GM19193 (cell line): ENCODE measurements around the gene NDEL1.

ENCODE experiments used
- POLR2A ChIP-seq: IDR thresholded peaks from 4 replicates; pipeline ENCODE4 v1.6.1; 2011; ENCODE audit not compliant: insufficient read depth, insufficient read length; ENCODE audit errors: extremely low read depth

Gene NDEL1

GRCh38 chr17:8479431-8479947 lies 43.8 kb downstream of the NDEL1 start:
- TF ChIP-seq POLR2A = no peak

GRCh38 chr17:8480011-8480976 lies 44.6 kb downstream of the NDEL1 start:
- no peak for TF ChIP-seq POLR2A

- TF ChIP-seq POLR2A = no peak
Observed at GRCh38 chr17:8481089-8481488, 45.4 kb downstream of the NDEL1 start.

GRCh38 chr17:8481703-8482102 lies 46.0 kb downstream of the NDEL1 start:
- no peak for TF ChIP-seq POLR2A

GRCh38 chr17:8482546-8482945 lies 46.9 kb downstream of the NDEL1 start:
- no peak for TF ChIP-seq POLR2A

GRCh38 chr17:8484465-8484864 lies 48.8 kb downstream of the NDEL1 start:
- TF ChIP-seq POLR2A = no peak

- no peak for TF ChIP-seq POLR2A
Observed at GRCh38 chr17:8485491-8485890, 49.8 kb downstream of the NDEL1 start.

- TF ChIP-seq POLR2A = no peak
Observed at GRCh38 chr17:8487130-8487645, 51.5 kb downstream of the NDEL1 start.

GRCh38 chr17:8487743-8488142 lies 52.1 kb downstream of the NDEL1 start:
- no peak for TF ChIP-seq POLR2A

GRCh38 chr17:8488491-8488890 lies 52.8 kb downstream of the NDEL1 start:
- TF ChIP-seq POLR2A = no peak

- no peak for TF ChIP-seq POLR2A
Observed at GRCh38 chr17:8488901-8489300, 53.2 kb downstream of the NDEL1 start.

- TF ChIP-seq POLR2A = no peak
Observed at GRCh38 chr17:8489841-8490240, 54.2 kb downstream of the NDEL1 start.

GRCh38 chr17:8490256-8491023 lies 54.8 kb downstream of the NDEL1 start:
- TF ChIP-seq POLR2A = no peak

GRCh38 chr17:8492121-8492520 lies 56.4 kb downstream of the NDEL1 start:
- TF ChIP-seq POLR2A = no peak

- no peak for TF ChIP-seq POLR2A
Observed at GRCh38 chr17:8494021-8494420, 58.3 kb downstream of the NDEL1 start.
